Activated T-cell treated with anti-CD3 and anti-CD28 coated beads, Interleukin-2, amount 50 U/mL, for 48 hours (primary cell): Measurements from ENCODE around the gene DISP3.

ENCODE experiments used
- DNase-seq, 2 experiments: peaks; one replicate each; pipeline ENCODE4 v3.0.0-alpha.2; 2020

Gene DISP3

GRCh38 chr1:11478571-11479374 lies at the start of gene DISP3:
Gene DISP3 (plus strand): TSS chr1:11479155. CDS start chr1:11500993, 21,838 bp downstream.
- peak; percentile 80 to 86 for DNase-seq

- no peak for DNase-seq
Measured at GRCh38 chr1:11429226-11429625, 49.7 kb upstream of the DISP3 start.

GRCh38 chr1:11429935-11430334 lies 49.0 kb upstream of the DISP3 start:
- no peak for DNase-seq

DNA sequence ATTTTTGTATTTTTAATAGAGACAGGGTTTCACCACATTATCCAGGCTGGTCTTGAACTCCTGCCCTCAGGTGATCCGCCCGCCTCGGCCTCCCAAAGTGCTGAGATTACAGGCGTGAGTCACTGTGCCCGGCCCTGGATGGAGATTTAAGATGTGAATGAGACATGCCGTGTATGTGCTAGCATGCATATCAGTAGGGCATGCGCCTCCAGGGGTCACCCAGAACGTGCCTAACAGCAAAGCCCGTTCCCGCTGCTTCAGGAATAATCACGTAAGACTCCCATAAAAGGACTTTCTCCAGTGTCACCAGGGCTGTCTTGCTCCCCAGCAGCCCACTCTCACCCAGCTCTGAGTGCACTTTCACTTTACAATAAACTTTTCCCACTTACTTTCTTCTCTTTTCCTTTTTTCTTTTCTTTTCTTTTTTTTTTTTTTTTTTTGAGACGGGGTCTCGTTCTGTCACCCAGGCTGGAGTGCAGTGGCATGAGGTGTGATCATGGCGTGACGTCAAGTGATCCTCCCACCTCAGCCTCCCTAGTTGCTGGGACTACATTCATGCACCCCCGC lies 46.9 kb upstream of the DISP3 start:
- DNase-seq: no peak

DNA sequence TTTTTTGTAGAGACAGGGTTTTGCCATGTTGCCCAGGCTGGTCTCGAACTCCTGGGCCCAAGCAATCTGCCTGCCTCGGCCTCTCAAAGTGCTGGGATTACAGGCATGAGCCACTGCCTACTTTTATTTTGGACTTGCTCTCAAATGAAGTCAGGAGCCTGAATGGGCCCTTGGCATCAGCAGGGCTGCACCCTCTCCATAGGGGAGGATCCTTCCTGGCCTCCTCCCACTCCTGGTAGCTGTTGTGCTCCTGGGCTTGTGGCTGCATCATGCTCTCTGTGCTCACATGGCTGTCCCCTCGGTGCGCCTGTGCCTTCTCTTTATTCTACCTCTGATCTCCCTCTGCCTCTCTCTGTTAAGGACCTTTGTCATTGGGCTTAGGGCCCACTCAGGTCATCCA lies 46.4 kb upstream of the DISP3 start:
- DNase-seq: no peak

DNA sequence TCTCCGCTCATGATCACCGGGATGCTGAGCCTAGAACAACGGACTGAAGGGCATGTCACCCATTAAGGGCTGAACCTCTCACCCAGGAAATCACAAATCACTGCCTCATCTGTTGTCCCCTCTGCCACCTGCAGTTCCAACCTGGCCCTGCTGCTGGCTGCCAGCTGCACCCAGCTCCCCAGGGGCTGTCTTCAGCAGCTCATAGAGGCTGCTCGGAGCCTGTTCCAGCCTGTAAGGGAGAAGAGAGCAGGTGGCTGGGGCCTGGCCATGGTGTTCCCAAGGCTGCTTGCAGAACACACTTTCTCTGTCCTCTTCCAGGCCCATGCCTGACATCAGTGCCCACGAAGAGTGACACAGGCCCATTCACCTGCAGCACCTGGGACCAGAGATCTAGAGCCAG lies 44.5 kb upstream of the DISP3 start:
- DNase-seq: no peak

GRCh38 chr1:11434926-11435325 lies 44.0 kb upstream of the DISP3 start:
- no peak for DNase-seq

DNA sequence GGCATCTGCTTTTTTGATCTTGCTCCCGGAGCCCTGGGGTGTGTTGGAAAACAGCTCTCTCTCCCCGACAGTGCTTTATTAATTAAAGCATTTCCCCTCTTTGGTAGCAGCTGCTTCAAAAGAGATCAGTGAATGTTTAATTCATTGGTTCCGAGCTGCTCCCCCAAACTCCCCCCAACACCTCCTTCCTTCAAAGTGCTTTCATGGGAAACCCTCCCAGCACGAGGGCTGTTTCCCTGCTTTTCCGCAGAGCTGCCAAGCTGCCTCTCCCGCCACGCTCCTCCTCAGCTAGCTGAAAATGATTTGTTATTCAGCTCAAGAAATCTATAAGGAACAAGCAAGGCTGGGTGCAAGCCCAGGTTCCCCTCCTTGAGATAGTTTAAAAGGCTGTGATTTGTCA lies 40.0 kb upstream of the DISP3 start:
- DNase-seq: no peak

- DNase-seq: no peak
Measured at GRCh38 chr1:11441211-11441952, 37.6 kb upstream of the DISP3 start.

DNA sequence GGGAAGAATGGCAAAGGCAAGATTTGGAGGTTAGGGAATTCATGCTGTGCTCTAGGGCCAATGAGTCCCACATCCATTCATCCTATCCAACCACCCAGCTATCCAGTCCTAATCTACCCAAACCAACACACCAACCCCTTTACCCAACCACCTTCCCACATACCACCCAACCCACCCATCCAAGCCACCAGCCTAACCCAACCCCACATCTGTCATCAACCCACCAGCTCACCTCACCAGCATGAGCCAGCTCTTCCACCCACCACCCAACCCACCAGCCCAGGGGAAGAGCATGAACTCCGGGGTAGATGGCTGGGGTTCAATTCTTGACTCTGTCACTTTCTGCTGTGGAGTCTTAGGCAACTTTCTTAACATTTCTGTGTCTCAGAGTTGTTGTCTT lies 35.9 kb upstream of the DISP3 start:
- no peak for DNase-seq

GRCh38 chr1:11443961-11444658 lies 34.8 kb upstream of the DISP3 start:
- no peak for DNase-seq

DNA sequence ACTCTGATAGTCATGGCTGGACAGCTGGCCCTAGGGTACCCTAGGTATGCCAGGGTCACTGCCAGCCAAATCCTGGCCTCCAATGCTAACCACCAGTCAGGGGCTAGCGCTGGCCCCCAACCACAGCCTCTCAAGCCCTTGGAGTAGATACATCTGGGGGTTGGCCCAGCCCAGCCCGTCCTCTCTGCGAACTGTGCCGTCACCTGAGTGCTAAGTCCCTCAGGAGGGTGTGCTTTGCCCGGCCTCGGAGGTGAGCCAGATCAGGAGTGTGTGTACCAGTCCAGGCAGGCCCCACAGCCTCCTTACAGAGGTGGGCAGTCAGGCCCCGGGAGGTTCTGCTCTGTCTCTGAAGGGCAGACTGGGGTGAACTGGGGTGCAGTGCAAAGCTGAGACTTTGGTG lies 34.0 kb upstream of the DISP3 start:
- no peak for DNase-seq

GRCh38 chr1:11447903-11448302 lies 31.1 kb upstream of the DISP3 start:
- DNase-seq: no peak

- no peak for DNase-seq
Measured at GRCh38 chr1:11448373-11449099, 30.4 kb upstream of the DISP3 start.

DNA sequence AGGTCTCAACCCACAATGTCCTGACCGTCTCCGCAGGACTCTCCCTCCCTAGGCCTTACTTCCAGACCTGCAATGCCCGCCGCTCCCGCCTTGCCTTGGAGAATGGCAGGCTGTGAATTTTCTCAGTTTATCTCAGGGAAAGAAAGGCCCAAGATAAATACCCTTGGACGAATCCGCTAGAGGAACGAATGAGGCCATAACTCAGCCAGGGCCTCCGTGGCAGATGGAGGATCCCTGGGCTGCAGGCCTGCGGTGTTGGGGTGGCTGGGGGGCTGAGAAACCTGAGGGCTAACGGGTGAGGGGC lies 29.9 kb upstream of the DISP3 start:
- DNase-seq: no peak

DNA sequence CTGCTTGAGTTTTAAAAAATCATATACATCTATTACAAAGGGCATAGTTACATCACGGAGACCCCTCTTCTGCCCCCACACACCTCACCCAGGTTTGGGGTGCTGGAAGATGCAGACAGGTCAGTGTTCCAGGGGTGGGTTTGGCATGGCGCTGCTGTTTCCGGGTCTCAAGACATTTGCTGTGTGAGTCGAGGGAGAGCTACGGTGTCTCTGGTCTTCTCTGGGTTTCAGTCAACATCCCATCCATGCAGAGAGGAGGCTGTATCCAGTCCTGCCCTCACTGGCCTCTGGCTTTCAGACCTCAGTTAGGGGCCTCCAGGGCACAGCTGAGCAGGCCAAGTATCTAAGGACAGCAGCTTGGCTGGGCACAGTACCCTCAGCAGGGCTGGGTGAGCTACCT lies 28.6 kb upstream of the DISP3 start:
- DNase-seq: no peak

- DNase-seq: no peak
Measured at GRCh38 chr1:11453742-11454491, 25.0 kb upstream of the DISP3 start.

GRCh38 chr1:11455967-11456570 lies 22.9 kb upstream of the DISP3 start:
- DNase-seq: no peak

GRCh38 chr1:11456965-11457364 lies 22.0 kb upstream of the DISP3 start:
- DNase-seq: no peak

GRCh38 chr1:11458811-11459275 lies 20.1 kb upstream of the DISP3 start:
- no peak for DNase-seq

DNA sequence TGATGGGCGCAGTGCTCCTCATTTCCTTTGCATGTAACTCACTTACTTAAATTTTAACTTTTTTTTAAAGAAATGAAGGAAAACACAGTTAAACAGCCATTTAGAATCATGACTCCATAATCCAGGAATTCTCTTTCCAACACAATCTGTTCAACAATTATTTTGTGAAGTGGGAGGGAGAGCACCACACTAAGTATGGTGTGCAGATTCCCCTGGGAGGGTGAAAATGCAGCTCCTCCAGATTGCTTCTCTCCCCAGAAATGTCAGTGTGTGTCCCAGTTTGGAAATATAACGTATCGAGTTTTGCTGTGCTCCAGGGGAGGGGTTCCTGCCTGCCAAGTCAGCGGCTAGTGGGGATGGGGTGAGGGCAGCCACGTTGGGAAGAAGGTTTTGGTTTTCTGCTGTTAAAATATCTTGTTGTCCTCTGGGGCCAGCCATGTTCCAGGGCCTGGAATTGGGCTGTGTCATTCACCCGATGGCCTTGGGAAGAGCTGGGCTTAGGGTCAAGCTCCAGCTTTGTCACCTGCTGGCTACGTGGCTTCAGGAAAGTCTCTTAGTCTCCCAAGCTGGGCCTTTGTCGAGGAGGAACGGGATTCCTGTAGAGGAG lies 17.3 kb upstream of the DISP3 start:
- DNase-seq: no peak
